Nephron (organoid): ENCODE data around the gene DNAJC30.

ENCODE experiments used
- H3K27ac Mint-ChIP-seq, 3 experiments: 2 replicates each; pipeline ENCODE4 v1.8.0; 2020; ENCODE audit warnings: mixed read lengths in 3 of 3, mild to moderate bottlenecking in 2 of 3, moderate library complexity in 1 of 3
- H3K27me3 Mint-ChIP-seq: 2 replicates; pipeline ENCODE4 v1.8.0; 2021; ENCODE audit warnings: low read depth, mild to moderate bottlenecking, moderate library complexity, mixed read lengths
- H3K36me3 Mint-ChIP-seq: 2 replicates; pipeline ENCODE4 v1.8.0; 2020; ENCODE audit warnings: low read depth, mixed read lengths
- H3K4me1 Mint-ChIP-seq: 2 replicates; pipeline ENCODE4 v1.8.0; 2020; ENCODE audit warnings: mixed read lengths
- H3K4me3 Mint-ChIP-seq, 3 experiments: 2 replicates each; pipeline ENCODE4 v1.8.0; 2020; ENCODE audit warnings: mild to moderate bottlenecking in 3 of 3, mixed read lengths in 3 of 3, moderate library complexity in 2 of 3
- H3K9me3 Mint-ChIP-seq: 2 replicates; pipeline ENCODE4 v1.8.0; 2020; ENCODE audit warnings: mixed read lengths
- CTCF ChIP-seq, 3 experiments: fragments of 200-600 bp; sonication (generic); IDR thresholded peaks; one replicate each; pipeline ENCODE4 v1.5.0; 2021; ENCODE audit warnings: antibody characterized with exemption in 3 of 3; ENCODE audit not compliant: unreplicated experiment in 3 of 3

Gene DNAJC30

GRCh38 chr7:73646785-73647724, 36.2 kb downstream of the DNAJC30 start:
- no peak for TF ChIP-seq CTCF (IDR thresholded peaks at IDR 0.05; ENCODE audit: unreplicated experiment in 3 of 3)
- Mint-ChIP-seq H3K4me1 (no peaks in the 10 kb centered on the region), H3K9me3 (no peaks in the 10 kb centered on the region), H3K27me3 (peaks cover 90% of the 10 kb centered on the region), H3K4me3 (peak overlapping the region in 2 of 3 experiments; percentile 46 to 53), H3K36me3 (no peaks in the 10 kb centered on the region), H3K27ac (no peak overlapping the region)

- no peak overlapping the region for H3K27ac Mint-ChIP-seq
- H3K36me3 Mint-ChIP-seq, result no peaks in the 10 kb centered on the region
- TF ChIP-seq CTCF (IDR thresholded peaks at IDR 0.05; ENCODE audit: unreplicated experiment in 3 of 3), result no peak
- no peak overlapping the region for H3K4me3 Mint-ChIP-seq
- peaks cover 77% of the 10 kb centered on the region for H3K27me3 Mint-ChIP-seq
- no peaks in the 10 kb centered on the region for H3K9me3 Mint-ChIP-seq
- no peaks in the 10 kb centered on the region for H3K4me1 Mint-ChIP-seq
Observed at GRCh38 chr7:73645643-73646174, 37.5 kb downstream of the DNAJC30 start.

GRCh38 chr7:73644688-73645286, 38.5 kb downstream of the DNAJC30 start:
- H3K27me3 Mint-ChIP-seq, result peaks cover 68% of the 10 kb centered on the region
- no peaks in the 10 kb centered on the region for H3K4me1 Mint-ChIP-seq
- TF ChIP-seq CTCF (IDR thresholded peaks at IDR 0.05; ENCODE audit: unreplicated experiment in 3 of 3), result no peak
- H3K4me3 Mint-ChIP-seq, result no peak overlapping the region
- H3K9me3 Mint-ChIP-seq, result no peaks in the 10 kb centered on the region
- no peak overlapping the region for H3K27ac Mint-ChIP-seq
- H3K36me3 Mint-ChIP-seq, result no peaks in the 10 kb centered on the region

- Mint-ChIP-seq H3K4me1 (no peaks in the 10 kb centered on the region), H3K9me3 (peaks cover 4% of the 10 kb centered on the region), H3K27me3 (peaks cover 58% of the 10 kb centered on the region), H3K4me3 (no peak overlapping the region), H3K27ac (no peak overlapping the region), H3K36me3 (no peaks in the 10 kb centered on the region)
- no peak for TF ChIP-seq CTCF (IDR thresholded peaks at IDR 0.05; ENCODE audit: unreplicated experiment in 3 of 3)
Observed at GRCh38 chr7:73642834-73643233, 40.4 kb downstream of the DNAJC30 start.

GRCh38 chr7:73638911-73639310, 44.3 kb downstream of the DNAJC30 start:
- Mint-ChIP-seq H3K27ac (no peak overlapping the region), H3K9me3 (peaks cover 4% of the 10 kb centered on the region), H3K4me1 (no peaks in the 10 kb centered on the region), H3K4me3 (no peak overlapping the region), H3K36me3 (no peaks in the 10 kb centered on the region), H3K27me3 (peaks cover 19% of the 10 kb centered on the region)
- no peak for TF ChIP-seq CTCF (IDR thresholded peaks at IDR 0.05; ENCODE audit: unreplicated experiment in 3 of 3)
